DOHH2 (cell line): ENCODE measurements around the gene TAF6.

Experiments
- H3F3A ChIP-seq: fragments of 200-600 bp; sonication (generic), shearing (Covaris generic); 2 replicates; pipeline ENCODE4 v1.6.0; 2016; ENCODE audit warnings: antibody characterized with exemption, mild to moderate bottlenecking; ENCODE audit not compliant: control insufficient read depth, insufficient read depth
- H3K27ac ChIP-seq: fragments of 200-600 bp; sonication (generic); 2 replicates; pipeline ENCODE4 v1.5.1; 2014; ENCODE audit warnings: low read depth, mild to moderate bottlenecking, low read length, moderate library complexity
- H3K27me3 ChIP-seq: fragments of 200-600 bp; sonication (generic); 2 replicates; pipeline ENCODE4 v1.6.1; 2014; ENCODE audit warnings: mild to moderate bottlenecking, low read length, mixed read lengths; ENCODE audit not compliant: control insufficient read depth
- H3K36me3 ChIP-seq: fragments of 200-600 bp; sonication (generic); 2 replicates; pipeline ENCODE4 v1.6.1; 2014; ENCODE audit warnings: mild to moderate bottlenecking, low read length, moderate library complexity, mixed read lengths; ENCODE audit not compliant: control insufficient read depth
- H3K4me1 ChIP-seq: fragments of 200-600 bp; sonication (generic); 2 replicates; pipeline ENCODE4 v1.6.1; 2014; ENCODE audit warnings: mild to moderate bottlenecking, low read length, mixed read lengths; ENCODE audit not compliant: control insufficient read depth
- H3K4me2 ChIP-seq: fragments of 200-600 bp; sonication (generic); 2 replicates; pipeline ENCODE4 v1.6.0; 2014; ENCODE audit warnings: mild to moderate bottlenecking, low read length, moderate library complexity
- H3K4me3 ChIP-seq: fragments of 200-600 bp; sonication (generic); 2 replicates; pipeline ENCODE4 v1.5.1; 2014; ENCODE audit warnings: mild to moderate bottlenecking, low read length, mixed read lengths
- H3K79me2 ChIP-seq: fragments of 200-600 bp; sonication (generic); 2 replicates; pipeline ENCODE4 v1.6.1; 2014; ENCODE audit warnings: mild to moderate bottlenecking, low read length, mixed read lengths; ENCODE audit not compliant: control insufficient read depth
- H3K9me2 ChIP-seq: fragments of 200-600 bp; sonication (generic); replicated peaks from 2 replicates; pipeline ENCODE4 v1.6.1; 2014; ENCODE audit warnings: mild to moderate bottlenecking, low read length, mixed read lengths; ENCODE audit not compliant: control insufficient read depth
- H3K9me3 ChIP-seq: fragments of 200-600 bp; sonication (generic); 2 replicates; pipeline ENCODE4 v1.6.1; 2014; ENCODE audit warnings: antibody characterized with exemption, low read length, mixed read lengths; ENCODE audit not compliant: control insufficient read depth, insufficient read depth
- H4K20me1 ChIP-seq: fragments of 200-600 bp; sonication (generic); 2 replicates; pipeline ENCODE4 v1.6.0; 2014; ENCODE audit warnings: low read depth, mild to moderate bottlenecking, antibody characterized with exemption, low read length, moderate library complexity; ENCODE audit not compliant: control insufficient read depth, insufficient read depth
- EZH2phosphoT487 ChIP-seq: fragments of 200-600 bp; sonication (generic); IDR thresholded peaks from 2 replicates; pipeline ENCODE4 v1.6.1; 2017; ENCODE audit warnings: borderline replicate concordance, mild to moderate bottlenecking, antibody characterized with exemption, low read length, moderate library complexity, mixed read lengths
- TF ChIP-seq, protein P1 (sequence below): fragments of 200-600 bp; sonication (generic); IDR thresholded peaks from one replicate; pipeline ENCODE4 v1.5.1; 2014; ENCODE audit warnings: antibody characterized with exemption, mild to moderate bottlenecking, low read depth, low read length; ENCODE audit not compliant: poor library complexity, severe bottlenecking

Gene TAF6

GRCh38 chr7:100142461-100142860, 23.3 kb upstream of the TAF6 start:
- Histone ChIP-seq H3F3A (peaks cover 18% of the 10 kb centered on the region), H3K36me3 (no peaks in the 10 kb centered on the region), H3K27me3 (no peaks in the 10 kb centered on the region), H3K27ac (no peak overlapping the region), H4K20me1 (no peaks in the 10 kb centered on the region), H3K79me2 (no peaks in the 10 kb centered on the region), H3K9me2 (no peaks in the 10 kb centered on the region), H3K4me2 (no peak overlapping the region), H3K4me1 (peaks cover 46% of the 10 kb centered on the region), H3K9me3 (no peaks in the 10 kb centered on the region), H3K4me3 (no peak overlapping the region)
- TF ChIP-seq, protein P1, sequence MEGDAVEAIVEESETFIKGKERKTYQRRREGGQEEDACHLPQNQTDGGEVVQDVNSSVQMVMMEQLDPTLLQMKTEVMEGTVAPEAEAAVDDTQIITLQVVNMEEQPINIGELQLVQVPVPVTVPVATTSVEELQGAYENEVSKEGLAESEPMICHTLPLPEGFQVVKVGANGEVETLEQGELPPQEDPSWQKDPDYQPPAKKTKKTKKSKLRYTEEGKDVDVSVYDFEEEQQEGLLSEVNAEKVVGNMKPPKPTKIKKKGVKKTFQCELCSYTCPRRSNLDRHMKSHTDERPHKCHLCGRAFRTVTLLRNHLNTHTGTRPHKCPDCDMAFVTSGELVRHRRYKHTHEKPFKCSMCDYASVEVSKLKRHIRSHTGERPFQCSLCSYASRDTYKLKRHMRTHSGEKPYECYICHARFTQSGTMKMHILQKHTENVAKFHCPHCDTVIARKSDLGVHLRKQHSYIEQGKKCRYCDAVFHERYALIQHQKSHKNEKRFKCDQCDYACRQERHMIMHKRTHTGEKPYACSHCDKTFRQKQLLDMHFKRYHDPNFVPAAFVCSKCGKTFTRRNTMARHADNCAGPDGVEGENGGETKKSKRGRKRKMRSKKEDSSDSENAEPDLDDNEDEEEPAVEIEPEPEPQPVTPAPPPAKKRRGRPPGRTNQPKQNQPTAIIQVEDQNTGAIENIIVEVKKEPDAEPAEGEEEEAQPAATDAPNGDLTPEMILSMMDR = no peak
- TF ChIP-seq EZH2phosphoT487 = no peak

DNA sequence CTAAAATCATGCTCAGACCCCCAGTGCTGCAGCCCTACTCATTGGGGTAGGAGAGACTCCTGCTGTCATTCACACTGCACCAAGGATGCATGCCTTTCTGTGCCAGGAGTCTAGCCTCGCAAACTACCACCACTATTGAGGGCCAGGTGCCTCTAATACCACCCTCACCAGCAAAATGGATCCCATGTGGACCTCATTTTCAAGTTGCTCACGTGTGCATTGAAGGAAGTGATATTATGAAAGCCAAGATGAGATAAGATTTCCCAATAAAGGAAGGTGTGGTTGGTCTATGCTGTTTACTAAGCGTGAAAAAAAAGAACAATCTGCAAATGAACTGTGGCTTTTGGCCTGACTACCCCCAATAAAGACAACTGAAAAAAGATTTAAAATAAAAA, 22.4 kb upstream of the TAF6 start:
- H3K4me2 ChIP-seq = peak overlapping the region; percentile 34
- H3K79me2 ChIP-seq = no peaks in the 10 kb centered on the region
- H3K36me3 ChIP-seq = no peaks in the 10 kb centered on the region
- H3K4me3 ChIP-seq = no peak overlapping the region
- peaks cover 48% of the 10 kb centered on the region for H3K4me1 ChIP-seq
- peaks cover 18% of the 10 kb centered on the region for H3F3A ChIP-seq
- no peak overlapping the region for H3K27ac ChIP-seq
- TF ChIP-seq, protein P1 = no peak
- TF ChIP-seq EZH2phosphoT487 = no peak
- no peaks in the 10 kb centered on the region for H4K20me1 ChIP-seq
- no peaks in the 10 kb centered on the region for H3K9me2 ChIP-seq
- H3K27me3 ChIP-seq = no peaks in the 10 kb centered on the region
- no peaks in the 10 kb centered on the region for H3K9me3 ChIP-seq

DNA sequence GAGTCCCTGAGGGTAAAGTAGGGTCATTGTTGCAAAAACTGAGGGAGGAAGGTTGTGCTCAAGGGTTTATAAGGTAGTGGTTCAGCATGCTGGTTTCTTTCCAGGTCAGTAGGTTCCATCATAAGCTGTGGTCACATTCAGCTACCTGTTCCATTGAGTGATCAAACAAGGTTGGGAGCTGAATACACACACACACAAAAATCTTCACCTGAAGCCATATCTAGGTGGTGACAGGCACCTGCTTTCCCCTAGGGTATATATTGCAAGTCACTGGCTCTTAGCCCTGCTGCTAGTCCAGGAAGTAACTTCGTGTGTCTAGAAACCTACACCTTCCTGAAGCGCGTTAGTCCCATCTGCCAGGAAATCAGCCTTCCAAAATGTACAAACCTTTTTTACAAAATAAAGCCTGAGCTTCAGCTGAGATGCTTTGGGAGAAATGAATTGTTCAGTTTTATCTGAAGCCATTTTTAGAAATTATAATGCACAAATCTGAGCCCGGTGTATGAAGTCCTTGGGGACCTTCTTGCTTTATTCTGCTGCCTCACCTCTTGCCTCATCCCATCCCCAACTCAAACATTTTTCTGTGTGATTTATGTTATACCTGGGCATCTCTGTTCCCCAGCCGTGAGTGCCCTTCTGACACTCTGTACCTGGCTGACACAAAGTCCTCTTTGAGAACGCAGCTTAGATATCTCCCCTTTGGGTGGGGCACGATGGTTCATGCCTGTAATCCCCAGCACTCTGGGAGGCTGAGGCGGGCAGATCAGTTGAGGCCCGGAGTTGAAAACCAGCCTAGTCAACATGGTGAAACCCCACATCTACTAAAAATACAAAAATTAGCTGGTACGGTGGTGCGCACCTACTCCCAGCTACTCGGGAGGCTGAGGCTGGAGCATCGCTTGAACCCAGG, 18.9 kb upstream of the TAF6 start:
- Histone ChIP-seq H3K9me2 (no peaks in the 10 kb centered on the region), H3K27me3 (no peaks in the 10 kb centered on the region), H3F3A (peaks cover 16% of the 10 kb centered on the region), H3K9me3 (no peaks in the 10 kb centered on the region), H3K27ac (peak overlapping the region; percentile 56), H3K4me3 (peak overlapping the region; percentile 50), H4K20me1 (no peaks in the 10 kb centered on the region), H3K4me1 (peaks cover 46% of the 10 kb centered on the region), H3K4me2 (peak overlapping the region; percentile 63), H3K79me2 (no peaks in the 10 kb centered on the region), H3K36me3 (no peaks in the 10 kb centered on the region)
- TF ChIP-seq, protein P1 = no peak
- TF ChIP-seq EZH2phosphoT487 = no peak
